ENCODE results near the gene TMEM253.

The TMEM253 gene

GRCh38 chr14:21113369-21113768, 12.5 kb downstream of the TMEM253 start:
- no peak for TF ChIP-seq POLR2A (IDR thresholded peaks at IDR 0.05; ENCODE audit: low read depth, low read length)
- FAIRE-seq (no peak), DNase-seq (ENCODE audit: insufficient read length, low spot score) (no peak)

- FAIRE-seq = no peak
These were observed 18.1 kb downstream of the TMEM253 start for GRCh38 chr14:21118933-21119332.

GRCh38 chr14:21120686-21121085, 19.8 kb downstream of the TMEM253 start:
- no peak for DNase-seq (ENCODE audit: insufficient read length, low spot score)
- FAIRE-seq = no peak
- TF ChIP-seq POLR2A (IDR thresholded peaks at IDR 0.05; ENCODE audit: low read depth, low read length) = no peak

More at GRCh38 chr14:21118933-21119332, 18.1 kb downstream of the TMEM253 start:
- no peak for TF ChIP-seq POLR2A (IDR thresholded peaks at IDR 0.05; ENCODE audit: low read depth, low read length)
- no peak for DNase-seq (ENCODE audit: insufficient read length, low spot score)

GRCh38 chr14:21121122-21121521, 20.3 kb downstream of the TMEM253 start:
- DNase-seq (ENCODE audit: insufficient read length, low spot score) (no peak), FAIRE-seq (no peak)
- no peak for TF ChIP-seq POLR2A (IDR thresholded peaks at IDR 0.05; ENCODE audit: low read depth, low read length)

- DNase-seq (ENCODE audit: insufficient read length, low spot score) (no peak), FAIRE-seq (no peak)
- no peak for TF ChIP-seq POLR2A (IDR thresholded peaks at IDR 0.05; ENCODE audit: low read depth, low read length)
These were observed 22.6 kb downstream of the TMEM253 start for GRCh38 chr14:21123429-21123828.

GRCh38 chr14:21133901-21134300, 33.0 kb downstream of the TMEM253 start:
- TF ChIP-seq POLR2A (IDR thresholded peaks at IDR 0.05; ENCODE audit: low read depth, low read length) = no peak
- DNase-seq (ENCODE audit: insufficient read length, low spot score) (no peak), FAIRE-seq (no peak)

GRCh38 chr14:21136024-21136423, 35.2 kb downstream of the TMEM253 start:
- TF ChIP-seq POLR2A (IDR thresholded peaks at IDR 0.05; ENCODE audit: low read depth, low read length) = no peak
- no peak for DNase-seq (ENCODE audit: insufficient read length, low spot score)
- FAIRE-seq = no peak

- no peak for TF ChIP-seq POLR2A (IDR thresholded peaks at IDR 0.05; ENCODE audit: low read depth, low read length)
- no peak for FAIRE-seq
- no peak for DNase-seq (ENCODE audit: insufficient read length, low spot score)
These were observed 41.5 kb downstream of the TMEM253 start for GRCh38 chr14:21142357-21142756.

- no peak for FAIRE-seq
- DNase-seq (ENCODE audit: insufficient read length, low spot score) = no peak
- no peak for TF ChIP-seq POLR2A (IDR thresholded peaks at IDR 0.05; ENCODE audit: low read depth, low read length)
These were observed 44.6 kb downstream of the TMEM253 start for GRCh38 chr14:21145437-21145836.

- FAIRE-seq (no peak), DNase-seq (ENCODE audit: insufficient read length, low spot score) (no peak)
- TF ChIP-seq POLR2A (IDR thresholded peaks at IDR 0.05; ENCODE audit: low read depth, low read length) = no peak
These were observed 48.9 kb downstream of the TMEM253 start for GRCh38 chr14:21149641-21150367.

All from H54 (cell line).